DND-41 (cell line): Measurements from ENCODE around the gene DYNC1H1.

Experiments
- EZH2 ChIP-seq: IDR thresholded peaks from 3 replicates; pipeline ENCODE4 v1.6.1; 2012; ENCODE audit warnings: borderline replicate concordance, low read depth, mild to moderate bottlenecking, moderate library complexity, low read length, inconsistent platforms; ENCODE audit not compliant: severe bottlenecking
- TF ChIP-seq, protein P1 (sequence below): IDR thresholded peaks from 2 replicates; pipeline ENCODE4 v1.5.1; 2012; ENCODE audit warnings: borderline replicate concordance, low read length, moderate library complexity, mild to moderate bottlenecking; ENCODE audit not compliant: poor library complexity, severe bottlenecking; ENCODE audit errors: extremely low read depth

DNA sequence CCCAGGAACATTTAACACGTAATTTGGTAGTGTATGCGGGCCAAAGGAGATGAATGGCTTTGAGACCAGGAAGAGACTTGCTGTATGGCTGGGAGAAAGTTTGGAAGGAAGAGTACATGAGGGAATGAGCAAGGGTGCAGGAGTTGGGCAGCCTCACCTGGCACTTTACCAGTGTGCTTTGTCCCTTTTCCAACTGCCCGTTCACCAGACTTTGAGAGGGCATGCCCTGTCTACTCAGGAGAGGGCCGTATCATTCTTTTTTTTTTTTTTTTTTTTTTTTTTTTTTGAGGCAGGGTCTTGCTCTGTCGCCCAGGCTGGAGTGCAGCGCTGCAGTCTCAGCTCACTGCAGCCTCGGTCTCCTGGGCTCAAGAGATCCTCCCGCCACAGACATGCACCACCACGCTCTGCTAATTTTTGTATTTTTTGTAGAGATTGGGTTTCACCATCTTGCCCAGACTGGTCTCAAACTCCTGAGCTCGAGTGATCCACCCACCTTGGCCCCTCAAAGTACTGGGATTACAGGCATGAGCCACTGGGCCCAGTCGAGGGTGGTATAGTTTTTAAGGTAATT is 6.5 kb downstream of the DYNC1H1 start:
- TF ChIP-seq, protein P1, sequence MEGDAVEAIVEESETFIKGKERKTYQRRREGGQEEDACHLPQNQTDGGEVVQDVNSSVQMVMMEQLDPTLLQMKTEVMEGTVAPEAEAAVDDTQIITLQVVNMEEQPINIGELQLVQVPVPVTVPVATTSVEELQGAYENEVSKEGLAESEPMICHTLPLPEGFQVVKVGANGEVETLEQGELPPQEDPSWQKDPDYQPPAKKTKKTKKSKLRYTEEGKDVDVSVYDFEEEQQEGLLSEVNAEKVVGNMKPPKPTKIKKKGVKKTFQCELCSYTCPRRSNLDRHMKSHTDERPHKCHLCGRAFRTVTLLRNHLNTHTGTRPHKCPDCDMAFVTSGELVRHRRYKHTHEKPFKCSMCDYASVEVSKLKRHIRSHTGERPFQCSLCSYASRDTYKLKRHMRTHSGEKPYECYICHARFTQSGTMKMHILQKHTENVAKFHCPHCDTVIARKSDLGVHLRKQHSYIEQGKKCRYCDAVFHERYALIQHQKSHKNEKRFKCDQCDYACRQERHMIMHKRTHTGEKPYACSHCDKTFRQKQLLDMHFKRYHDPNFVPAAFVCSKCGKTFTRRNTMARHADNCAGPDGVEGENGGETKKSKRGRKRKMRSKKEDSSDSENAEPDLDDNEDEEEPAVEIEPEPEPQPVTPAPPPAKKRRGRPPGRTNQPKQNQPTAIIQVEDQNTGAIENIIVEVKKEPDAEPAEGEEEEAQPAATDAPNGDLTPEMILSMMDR: no peak
- TF ChIP-seq EZH2: no peak
